Lung (tissue), 16 donors: Measurements from ENCODE around the gene ALKBH5. TPM values are rescaled to one million over a fixed set of nuclear protein-coding genes. Genes with fewer than 3 reads are reported as not detected.

Experiments
- ATAC-seq: fragments of 200-7000 bp; cut with Tn5 transposase; one replicate; pipeline ENCODE4 v1.9.1; 2020; ENCODE audit warnings: moderate number of reproducible peaks; ENCODE audit not compliant: insufficient read depth, low FRiP score
- DNase-seq, 3 donors: peaks; one replicate each; pipeline ENCODE4 v3.0.0-alpha.2; 2013 to 2017
- H3K27ac ChIP-seq, 2 donors: one replicate each; pipeline ENCODE4 v1.5.1; 2013; ENCODE audit warnings: mild to moderate bottlenecking in 2 of 2, moderate library complexity in 2 of 2, control low read depth in 1 of 2, inconsistent platforms in 1 of 2, low read depth in 1 of 2, low read length in 1 of 2
- H3K27me3 ChIP-seq, 3 donors: one replicate each; pipeline ENCODE4 v1.5.1; 2013; ENCODE audit warnings: low read length in 2 of 3; ENCODE audit not compliant: control insufficient read depth in 3 of 3, insufficient read depth in 3 of 3
- H3K36me3 ChIP-seq, 4 donors: one replicate each; pipeline ENCODE4 v1.5.1; 2013; ENCODE audit warnings: low read length in 4 of 4, mild to moderate bottlenecking in 1 of 4, moderate library complexity in 1 of 4; ENCODE audit not compliant: control insufficient read depth in 4 of 4, insufficient read depth in 4 of 4
- H3K4me1 ChIP-seq, 5 donors: one replicate each; pipeline ENCODE4 v1.5.1; 2013; ENCODE audit warnings: low read length in 5 of 5, mild to moderate bottlenecking in 2 of 5, moderate library complexity in 1 of 5; ENCODE audit not compliant: control insufficient read depth in 5 of 5, insufficient read depth in 5 of 5
- H3K4me3 ChIP-seq: one replicate; pipeline ENCODE4 v1.5.1; 2013; ENCODE audit warnings: mild to moderate bottlenecking, control low read depth, moderate library complexity
- H3K9ac ChIP-seq, 2 donors: one replicate each; pipeline ENCODE4 v1.5.1; 2013; ENCODE audit warnings: low read length in 2 of 2, control low read depth in 1 of 2; ENCODE audit not compliant: insufficient read depth in 1 of 2
- H3K9me3 ChIP-seq, 4 donors: one replicate each; pipeline ENCODE4 v1.5.1; 2013; ENCODE audit warnings: low read length in 3 of 4, mild to moderate bottlenecking in 1 of 4, moderate library complexity in 1 of 4; ENCODE audit not compliant: control insufficient read depth in 4 of 4, insufficient read depth in 3 of 4
- CTCF ChIP-seq: IDR thresholded peaks from 2 replicates; pipeline ENCODE4 v1.5.1; 2012; ENCODE audit warnings: mild to moderate bottlenecking; ENCODE audit errors: control extremely low read depth, extremely low read depth
- WGBS, 2 donors: extraction: QIAGEN DNeasy Blood & Tissue Kit; methylation state at CpG; one replicate each; pipeline ENCODE4 v1.1.7; 2013; 5-methylcytosine and 5-hydroxymethylcytosine counted together
- long read RNA-seq, 5 donors: transcript quantifications; one replicate each; lab custom pipeline, GENCODE V29; 2026
- polyA plus RNA-seq, 2 donors: library from polyadenylated mRNA; stranded (reverse); fragments of 200-250 nt; gene quantifications; one replicate each; pipeline ENCODE4 v1.2.1, GENCODE V29; 2013
- total RNA-seq, 2 donors: library from RNA; depleted of rRNA in 1 of 2; stranded (reverse); fragments of >200 nt in 1 of 2; gene quantifications; one replicate each; pipeline ENCODE4 v1.2.1, GENCODE V29; 2014 to 2021
- donor health status: control.
- donor health status: control.
- donor health status: Bipolar disorder and iron deficiency.
- donor health status: healthy.
- donor health status: DM: yes; HTN: yes; CAD: no.

Gene ALKBH5
- total RNA-seq (100 to 1,000 TPM in 1 of 2 donors, 10 to 100 TPM in 1; 83.0 to 104 TPM), polyA plus RNA-seq (10 to 100 TPM; 30.2 to 36.5 TPM)
- long read RNA-seq, donor 1, transcript ALKBH5-201 (4 exons, 2,748 nt), result major isoform, 12 of 13 reads
- long read RNA-seq, donor 1, partial matches to known transcripts, result 0 of 13 reads
- long read RNA-seq, donor 1, other reads (novel, unspliced or antisense), result 0 of 13 reads
- long read RNA-seq, donor 2, transcript ALKBH5-201 (4 exons, 2,748 nt), result major isoform, 5 of 5 reads
- long read RNA-seq, donor 2, partial matches to known transcripts, result 0 of 5 reads
- long read RNA-seq, donor 2, other reads (novel, unspliced or antisense), result 0 of 5 reads
- long read RNA-seq, donor 3, transcript ALKBH5-201 (4 exons, 2,748 nt), result major isoform, 5 of 5 reads
- long read RNA-seq, donor 3, partial matches to known transcripts, result 0 of 5 reads
- long read RNA-seq, donor 3, other reads (novel, unspliced or antisense), result 0 of 5 reads
- long read RNA-seq, donor 4, partial matches to known transcripts, result 0 of 2 reads
- long read RNA-seq, donor 4, other reads (novel, unspliced or antisense), result 0 of 2 reads
- long read RNA-seq, donor 5, transcript ALKBH5-201 (4 exons, 2,748 nt), result major isoform, 11 of 12 reads
- long read RNA-seq, donor 5, partial matches to known transcripts, result 0 of 12 reads
- long read RNA-seq, donor 5, other reads (novel, unspliced or antisense), result 0 of 12 reads

GRCh38 chr17:18183334-18184142 is at the start of gene ALKBH5:
Gene ALKBH5 (plus strand): TSS chr17:18183828. CDS start chr17:18184244, 416 bp downstream.
- peaks cover 16 to 49% (median 20%) of the 10 kb centered on the region in 5 donors for H3K4me1 ChIP-seq
- no peaks in the 10 kb centered on the region for H3K9me3 ChIP-seq
- peak within 1 kb of the TSS; percentile 89 for H3K4me3 ChIP-seq
- peak within 1 kb of the TSS; percentile 93 to 98 for H3K27ac ChIP-seq
- peaks cover 0 to 15% (median 7%) of the 10 kb centered on the region in 4 donors for H3K36me3 ChIP-seq
- WGBS, 2 donors, result 0% methylated on average over 66 to 98 of the region's 98 CpGs
- peak within 1 kb of the TSS; percentile 44 to 70 for H3K9ac ChIP-seq
- ATAC-seq (peak; percentile 85), DNase-seq (peak; percentile 99 to 100 (median 100))
- no peaks in the 10 kb centered on the region for H3K27me3 ChIP-seq
- no peak for TF ChIP-seq CTCF

GRCh38 chr17:18136357-18136756 is 47.3 kb upstream of the ALKBH5 start:
- TF ChIP-seq CTCF, result no peak
- DNase-seq (no peak), ATAC-seq (no peak)
- H3K27me3 ChIP-seq, result peaks cover 0 to 3% (median 0%) of the 10 kb centered on the region in 3 donors
- no peak overlapping the region for H3K9ac ChIP-seq
- H3K4me3 ChIP-seq, result no peak overlapping the region
- 81 to 88% methylated on average over 19 of the region's 19 CpGs for WGBS, 2 donors
- no peaks in the 10 kb centered on the region for H3K9me3 ChIP-seq
- peaks cover 0 to 6% (median 0%) of the 10 kb centered on the region in 5 donors for H3K4me1 ChIP-seq
- no peaks in the 10 kb centered on the region for H3K36me3 ChIP-seq
- H3K27ac ChIP-seq, result no peak overlapping the region

GRCh38 chr17:18138065-18138749 is 45.4 kb upstream of the ALKBH5 start:
- TF ChIP-seq CTCF, result no peak
- WGBS, 2 donors, result 87 to 90% methylated on average over 8 of the region's 8 CpGs
- H3K9ac ChIP-seq, result no peak overlapping the region

More at GRCh38 chr17:18138065-18138749, 45.4 kb upstream of the ALKBH5 start:
- peaks cover 0 to 3% (median 0%) of the 10 kb centered on the region in 3 donors for H3K27me3 ChIP-seq
- H3K9me3 ChIP-seq, result no peaks in the 10 kb centered on the region
- no peaks in the 10 kb centered on the region for H3K36me3 ChIP-seq
- H3K4me3 ChIP-seq, result no peak overlapping the region
- DNase-seq, result no peak
- no peak for ATAC-seq
- no peak overlapping the region for H3K27ac ChIP-seq
- H3K4me1 ChIP-seq, result peaks cover 0 to 6% (median 0%) of the 10 kb centered on the region in 5 donors
